ENCODE measurements around the gene PARP15. TPM values are rescaled to one million over a fixed set of nuclear protein-coding genes. Genes with fewer than 3 reads are reported as not detected.

The PARP15 gene
- total RNA-seq (2012; rRNA removed) (not detected in 2 replicates), polyA plus RNA-seq (2012; rRNA removed) (0.03 and 0.10 TPM in 2 replicates), Bru-seq, nascent RNA (percentile 14 among the genes with signal in this experiment), BruChase-seq, experiment 1, labeled RNA remaining after a 6-hour chase (percentile 11 among the genes with signal in this experiment), BruChase-seq, experiment 2, labeled RNA remaining after a 2-hour chase (percentile 13 among the genes with signal in this experiment)
- 0.03 TPM in 1 of 2 replicates, not detected in the other for polyA plus RNA-seq (2012; cell fraction: cytosol; rRNA removed)
- 0.08 and 0.57 TPM in 2 replicates for polyA plus RNA-seq (2012; cell fraction: nucleus; rRNA removed; ENCODE audit: low replicate concordance)
- long read RNA-seq, result 0 reads

GRCh38 chr3:122577409-122578031, at the start of gene PARP15:
PARP15 (plus strand) TSS chr3:122577650; CDS start chr3:122577668, 18 bp downstream.
- in situ Hi-C loops (cut with MboI; ENCODE audit: low sequenced_read_pairs), result no loop called here
- TF ChIP-seq CHD1 (IDR thresholded peaks at IDR 0.05; ENCODE audit: low read depth, low read length), result no peak
- no peak for TF ChIP-seq RAD21 (IDR thresholded peaks at IDR 0.05; ENCODE audit: low read length)
- no peak for TF ChIP-seq RCOR1 (IDR thresholded peaks at IDR 0.05; ENCODE audit: insufficient replicate concordance, low read length)
- TF ChIP-seq, protein P1, sequence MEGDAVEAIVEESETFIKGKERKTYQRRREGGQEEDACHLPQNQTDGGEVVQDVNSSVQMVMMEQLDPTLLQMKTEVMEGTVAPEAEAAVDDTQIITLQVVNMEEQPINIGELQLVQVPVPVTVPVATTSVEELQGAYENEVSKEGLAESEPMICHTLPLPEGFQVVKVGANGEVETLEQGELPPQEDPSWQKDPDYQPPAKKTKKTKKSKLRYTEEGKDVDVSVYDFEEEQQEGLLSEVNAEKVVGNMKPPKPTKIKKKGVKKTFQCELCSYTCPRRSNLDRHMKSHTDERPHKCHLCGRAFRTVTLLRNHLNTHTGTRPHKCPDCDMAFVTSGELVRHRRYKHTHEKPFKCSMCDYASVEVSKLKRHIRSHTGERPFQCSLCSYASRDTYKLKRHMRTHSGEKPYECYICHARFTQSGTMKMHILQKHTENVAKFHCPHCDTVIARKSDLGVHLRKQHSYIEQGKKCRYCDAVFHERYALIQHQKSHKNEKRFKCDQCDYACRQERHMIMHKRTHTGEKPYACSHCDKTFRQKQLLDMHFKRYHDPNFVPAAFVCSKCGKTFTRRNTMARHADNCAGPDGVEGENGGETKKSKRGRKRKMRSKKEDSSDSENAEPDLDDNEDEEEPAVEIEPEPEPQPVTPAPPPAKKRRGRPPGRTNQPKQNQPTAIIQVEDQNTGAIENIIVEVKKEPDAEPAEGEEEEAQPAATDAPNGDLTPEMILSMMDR (conservative IDR thresholded peaks at IDR 0.05; ENCODE audit: low read depth, low read length), result no peak
- no peak for TF ChIP-seq USF2 (IDR thresholded peaks at IDR 0.05; ENCODE audit: low read depth, low read length)
- H3K27ac ChIP-seq (ENCODE audit: insufficient read depth, low read length), result no peak within 1 kb of the TSS
- H3K9me3 ChIP-seq (ENCODE audit: control insufficient read depth, insufficient read depth, low read length), result peaks cover 6% of the 10 kb centered on the region
- BruUV-seq (replicated peaks), result no TSS peak
- peak within 1 kb of the TSS in 1 of 2 experiments; percentile 44; a peak in 1 of 4 replicates for H4K8ac ChIP-seq (ENCODE audit: low read depth in 2 of 2, low read length in 2 of 2)
- peak within 1 kb of the TSS; percentile 28; the same call in 1 of the 2 replicates for H3K9ac ChIP-seq (ENCODE audit: low read depth, low read length)
- H2AK5ac ChIP-seq (ENCODE audit: low read depth, low read length), result no peak within 1 kb of the TSS
- H3K27me3 ChIP-seq (ENCODE audit: control insufficient read depth, insufficient read depth, low read length), result no peaks in the 10 kb centered on the region
- H3K79me1 ChIP-seq (ENCODE audit: low read depth in 1 of 2, low read length in 2 of 2), result no peaks in the 10 kb centered on the region
- H3K56ac ChIP-seq (ENCODE audit: extremely low read depth, insufficient read depth, low read length), result 0 out of 2 replicates have a peak within 1 kb of the TSS, but pooled peaks have one; percentile 4
- DNase-seq (no peak), ATAC-seq (ENCODE audit: low read depth) (no peak; the same call in 1 of the 2 replicates)
- peak within 1 kb of the TSS; percentile 96 for H2AFZ ChIP-seq (replicated peaks; ENCODE audit: low read length, poor library complexity)
- peak within 1 kb of the TSS; percentile 93 for H3K4me2 ChIP-seq (ENCODE audit: low read depth, low read length)
- peaks cover 7% of the 10 kb centered on the region; the same call in 1 of the 2 replicates for H3K4me1 ChIP-seq (ENCODE audit: control insufficient read depth, insufficient read depth, low read length)
- H3K4me3 ChIP-seq (ENCODE audit: insufficient read depth, low read depth, low read length), result peak within 1 kb of the TSS; percentile 32
- H4K20me1 ChIP-seq (ENCODE audit: insufficient read depth, low read length), result no peaks in the 10 kb centered on the region
- H3K9me1 ChIP-seq (ENCODE audit: insufficient read depth, low read length), result no peaks in the 10 kb centered on the region
- no peak within 1 kb of the TSS for H3K18ac ChIP-seq (ENCODE audit: low read depth, low read length)
- no peak within 1 kb of the TSS for H2BK15ac ChIP-seq (ENCODE audit: low read depth, low read length)
- intact Hi-C loops (cut with micrococcal nuclease), result no loop called here
- no peak within 1 kb of the TSS for H4K5ac ChIP-seq (ENCODE audit: low read depth, low read length)
- H2AK9ac ChIP-seq (replicated peaks; ENCODE audit: low read depth, low read length, poor library complexity), result peak within 1 kb of the TSS; percentile 19
- H2BK20ac ChIP-seq (ENCODE audit: low read depth, low read length), result no peak within 1 kb of the TSS
- H3K4ac ChIP-seq (ENCODE audit: low read depth, low read length), result no peak within 1 kb of the TSS
- H3K14ac ChIP-seq (replicated peaks; ENCODE audit: low read depth, low read length), result no peak within 1 kb of the TSS
- no peak within 1 kb of the TSS for H2BK5ac ChIP-seq (ENCODE audit: low read depth, low read length, poor library complexity, severe bottlenecking)
- CTCF ChIA-PET, result no interaction called here
- H3K23ac ChIP-seq (ENCODE audit: low read depth, low read length), result no peak within 1 kb of the TSS
- WGBS, 2 experiments (ENCODE audit: extremely low coverage in 2 of 2, insufficient read length in 1 of 2), result 17% methylated on average over 6 of the region's 40 CpGs; no CpG with 5 or more reads in 1 of the 2 experiments
- H2BK120ac ChIP-seq (ENCODE audit: low read depth, low read length), result no peak within 1 kb of the TSS
- H4K91ac ChIP-seq (ENCODE audit: insufficient read depth, low read depth, low read length), result no peak within 1 kb of the TSS; the same call in 1 of the 2 replicates
- no peaks in the 10 kb centered on the region for H3K36me3 ChIP-seq (ENCODE audit: control insufficient read depth, insufficient read depth, low read length)
- POLR2A ChIA-PET (ENCODE audit: unreplicated experiment), result no interaction called here
- dilution Hi-C loops (cut with HindIII; ENCODE audit: low sequenced_read_pairs, unreplicated experiment), result no loop called here
